NCI-H524 (cell line): ENCODE data around the gene VASH1.

Source experiments
- DNase-seq, 2 experiments: peaks; one replicate each; lab custom pipeline; 2025; lab: John Stamatoyannopoulos, UW

VASH1 gene

DNA sequence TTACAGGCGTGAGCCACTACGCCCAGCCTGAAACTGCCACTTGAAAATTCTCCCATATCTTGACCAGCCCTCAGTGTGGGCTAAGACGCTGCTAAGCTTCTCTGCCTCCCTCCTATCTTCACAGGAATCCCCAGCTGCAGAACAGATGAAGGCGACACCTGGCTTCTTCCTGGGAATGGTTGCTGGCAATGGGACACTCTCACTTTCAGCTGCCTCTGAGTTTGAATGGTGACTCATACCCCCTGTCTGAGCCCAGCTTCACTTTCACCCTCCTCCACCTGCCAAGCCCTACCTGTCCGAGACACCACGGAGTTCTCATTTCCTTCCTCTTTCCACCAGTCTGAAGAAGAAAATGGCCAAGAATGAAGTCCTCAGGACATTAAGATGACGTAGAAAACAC, 18.3 kb upstream of the VASH1 start:
- DNase-seq, result peak in 1 of 2 experiments; percentile 50

DNA sequence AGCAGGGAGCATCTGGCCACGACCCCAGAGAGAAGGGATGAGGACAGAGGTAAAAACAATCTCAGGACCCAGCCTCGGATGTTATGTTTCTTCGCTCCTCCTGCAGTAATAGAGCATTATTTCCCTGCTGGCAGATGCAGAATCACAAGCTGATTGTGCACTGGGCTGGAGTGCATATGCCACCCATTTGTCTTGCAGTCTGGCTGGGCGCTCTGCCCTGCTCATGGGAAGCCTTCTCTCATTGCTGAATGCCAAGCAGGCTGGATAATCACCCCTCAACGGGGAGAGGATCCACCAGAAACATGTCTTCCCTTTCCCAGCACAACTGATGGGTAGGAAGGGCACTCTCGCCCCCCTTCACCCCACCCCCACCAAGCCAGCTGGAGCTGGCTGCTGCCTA, 8.5 kb upstream of the VASH1 start:
- DNase-seq, result peak in 1 of 2 experiments; percentile 84

DNA sequence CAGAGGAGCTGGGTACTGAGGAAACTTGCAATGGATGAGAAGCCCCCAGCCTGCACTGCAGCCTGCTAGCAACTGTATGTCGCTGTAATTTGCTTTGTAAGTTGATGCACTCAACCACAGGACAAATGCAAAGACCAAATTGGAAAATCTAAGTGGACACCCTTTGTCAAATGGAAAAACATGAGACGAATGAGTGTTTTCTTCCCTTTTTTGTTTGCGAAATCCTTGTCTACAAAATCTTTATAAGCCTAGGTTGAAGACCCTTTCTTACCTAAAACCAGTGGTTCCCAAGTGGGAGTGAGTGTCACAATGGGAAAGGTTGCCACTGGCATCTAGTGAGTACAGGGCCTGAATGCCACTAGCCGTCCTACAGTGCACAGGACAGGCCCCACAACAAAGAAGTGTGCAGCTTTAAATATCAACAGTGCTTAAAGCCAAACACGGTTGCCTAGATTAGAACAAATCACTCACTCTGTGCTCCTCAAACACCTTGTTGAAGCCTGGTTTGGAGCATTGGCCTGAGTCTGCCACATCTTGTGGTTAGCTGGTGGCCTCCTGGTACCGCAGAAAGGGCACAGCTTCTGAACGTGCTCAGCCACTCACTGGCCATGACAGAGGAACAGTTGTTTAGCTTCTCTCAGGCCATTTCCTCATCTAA, 7.6 kb upstream of the VASH1 start:
- DNase-seq, result no peak

DNA sequence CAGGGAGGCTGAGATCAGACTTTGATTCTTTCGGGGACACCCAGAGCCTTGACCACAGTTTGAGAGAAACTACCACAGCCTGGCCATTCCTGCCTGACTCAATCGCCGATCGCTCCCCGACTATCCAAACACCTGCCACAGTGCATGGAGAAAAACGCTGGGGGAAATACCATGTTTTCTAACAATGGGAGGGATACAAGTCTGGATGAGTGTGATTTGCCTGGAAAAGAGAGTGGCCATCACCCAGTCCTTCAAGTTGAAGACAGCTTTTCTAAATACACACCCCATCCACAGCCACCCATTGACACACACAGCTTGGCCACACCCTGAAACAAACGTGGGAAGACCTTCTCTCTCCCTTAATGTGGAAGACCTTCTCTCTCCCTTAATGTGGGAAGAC, 6.7 kb upstream of the VASH1 start:
- no peak for DNase-seq

DNA sequence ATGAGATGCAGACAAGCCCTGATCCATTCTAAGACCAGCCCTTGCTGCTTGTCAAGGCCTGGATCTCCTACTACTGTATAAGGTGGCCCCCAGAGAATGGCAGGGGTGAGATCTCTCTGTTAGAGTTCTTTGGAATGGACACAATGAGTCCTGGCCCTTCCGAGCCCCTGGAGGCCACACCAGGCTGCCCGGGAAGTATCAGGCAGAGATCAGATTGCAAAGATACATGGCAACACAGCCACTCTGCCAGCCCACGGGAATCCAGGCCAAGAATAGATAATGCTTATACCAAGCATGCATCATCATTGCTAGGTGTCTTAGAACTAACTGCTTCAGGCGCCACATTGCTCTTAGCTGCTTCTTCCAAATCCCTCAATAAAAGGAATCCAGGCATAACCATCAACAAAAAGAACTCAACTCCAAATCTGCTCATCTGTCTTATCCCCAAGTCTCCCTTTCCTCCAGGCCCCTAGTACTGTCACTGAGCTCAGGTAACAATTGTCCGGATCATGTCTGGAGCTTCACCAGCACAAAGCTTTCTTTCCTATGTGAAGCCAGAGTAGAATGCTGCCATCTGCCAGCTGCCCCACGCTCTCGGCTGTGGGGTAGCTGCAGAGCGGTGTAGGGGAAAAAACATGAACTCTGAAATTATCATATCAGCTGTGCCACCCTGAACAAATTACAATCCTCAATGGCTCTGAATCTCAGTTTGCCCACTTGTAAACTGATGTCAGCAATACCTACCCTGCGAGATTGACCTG, 5.5 kb upstream of the VASH1 start:
- DNase-seq, result peak in 1 of 2 experiments; percentile 51

DNA sequence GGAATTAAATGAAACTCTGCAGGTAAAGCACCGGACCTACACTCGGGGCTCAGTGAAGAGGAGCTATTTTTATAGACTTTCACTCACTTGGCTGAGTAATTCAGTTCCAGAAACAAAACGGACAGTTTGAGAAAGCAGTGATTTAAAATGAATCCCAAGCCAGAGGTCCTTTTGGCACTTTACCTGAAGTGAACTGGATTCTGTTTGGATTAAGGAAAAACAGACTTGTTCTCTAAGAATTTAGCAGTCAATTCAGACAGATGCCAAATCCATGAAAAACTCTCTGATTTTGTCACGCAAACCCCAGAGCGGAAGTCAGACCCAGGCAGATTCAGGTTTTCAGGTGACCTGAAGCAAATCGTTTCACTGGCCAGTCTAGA, 4.9 kb upstream of the VASH1 start:
- no peak for DNase-seq

DNA sequence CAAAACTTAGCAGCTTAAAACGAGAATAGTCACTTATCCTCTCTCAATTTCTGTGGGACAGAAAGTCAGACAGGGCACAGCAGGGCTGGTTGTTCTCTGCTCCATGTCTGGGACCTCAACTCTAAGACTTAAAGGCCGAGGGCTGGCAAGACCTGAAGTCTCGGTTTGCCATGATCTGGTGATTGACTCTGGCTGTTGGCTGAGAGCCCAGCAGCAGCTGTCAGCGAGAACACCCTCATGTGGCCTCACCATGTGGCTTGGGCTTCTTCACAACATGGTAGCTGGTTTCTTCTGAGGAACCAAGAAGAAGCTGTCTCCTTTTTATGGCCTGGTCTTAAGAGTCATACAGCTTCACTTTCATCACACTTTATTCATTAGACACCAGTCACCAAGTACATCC, 1.7 kb upstream of the VASH1 start:
- DNase-seq, result peak in 1 of 2 experiments; percentile 35

DNA sequence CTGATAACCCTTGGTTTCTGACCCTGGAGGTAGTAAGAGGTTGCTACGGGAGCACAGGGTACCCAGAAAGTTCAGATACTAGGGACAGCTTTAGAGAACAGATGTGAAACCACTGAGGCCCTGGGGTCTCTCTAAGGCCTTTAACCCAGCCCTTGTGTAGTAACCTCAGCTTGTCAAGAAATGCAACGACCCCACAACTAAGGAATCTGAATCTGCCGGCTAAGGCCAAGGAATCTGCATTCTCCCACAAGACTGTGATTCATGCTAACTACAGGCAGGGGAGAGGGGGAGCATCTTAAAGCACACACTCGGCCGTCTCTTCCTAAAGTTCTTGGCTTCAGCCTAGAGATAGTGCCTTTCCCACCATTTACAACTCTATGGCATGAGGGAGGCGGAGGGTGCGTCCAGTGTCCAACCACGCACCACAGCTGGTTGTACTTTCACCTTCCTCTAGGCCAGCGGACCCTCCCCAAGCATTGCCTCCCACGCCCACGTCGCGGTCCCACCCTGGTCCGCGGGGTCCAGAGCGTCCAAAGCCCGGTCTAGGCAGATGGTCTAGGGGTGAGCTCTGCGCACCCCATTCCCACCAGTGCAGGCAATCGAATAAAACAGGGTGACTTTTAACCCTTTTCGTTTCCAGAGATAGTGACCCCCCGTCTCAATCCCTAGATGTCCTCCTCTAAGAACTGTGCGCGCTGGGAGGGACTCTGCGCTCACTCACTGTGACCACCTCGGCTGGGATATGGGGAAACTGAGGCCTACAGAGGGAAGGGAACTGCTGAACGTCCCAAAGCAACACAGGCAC, 735 bp upstream of the VASH1 start:
- no peak for DNase-seq

DNA sequence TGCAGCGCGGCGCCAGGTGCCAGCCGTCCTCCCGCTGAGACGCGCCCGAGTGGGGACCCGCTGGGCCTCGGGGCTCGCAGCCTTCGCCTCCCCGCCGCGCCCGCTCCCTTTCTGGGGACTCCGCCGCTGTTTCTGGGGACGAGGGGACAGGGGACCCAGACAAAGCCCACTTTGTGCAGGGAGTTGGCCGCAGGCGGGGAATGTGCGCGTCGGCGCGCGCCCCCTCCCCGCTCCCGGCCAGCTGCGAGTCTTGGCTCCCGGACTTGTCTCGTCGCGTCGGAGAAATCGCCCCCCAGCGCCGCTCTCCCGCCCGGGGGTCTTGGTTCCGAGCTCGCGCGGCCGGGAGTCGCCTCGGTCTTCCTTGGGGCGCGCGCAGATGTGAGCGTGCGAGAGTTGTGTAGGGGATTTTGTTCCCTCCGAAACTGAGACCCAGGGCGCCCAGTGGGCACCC, 717 bp downstream of the VASH1 start:
- DNase-seq, result no peak

DNA sequence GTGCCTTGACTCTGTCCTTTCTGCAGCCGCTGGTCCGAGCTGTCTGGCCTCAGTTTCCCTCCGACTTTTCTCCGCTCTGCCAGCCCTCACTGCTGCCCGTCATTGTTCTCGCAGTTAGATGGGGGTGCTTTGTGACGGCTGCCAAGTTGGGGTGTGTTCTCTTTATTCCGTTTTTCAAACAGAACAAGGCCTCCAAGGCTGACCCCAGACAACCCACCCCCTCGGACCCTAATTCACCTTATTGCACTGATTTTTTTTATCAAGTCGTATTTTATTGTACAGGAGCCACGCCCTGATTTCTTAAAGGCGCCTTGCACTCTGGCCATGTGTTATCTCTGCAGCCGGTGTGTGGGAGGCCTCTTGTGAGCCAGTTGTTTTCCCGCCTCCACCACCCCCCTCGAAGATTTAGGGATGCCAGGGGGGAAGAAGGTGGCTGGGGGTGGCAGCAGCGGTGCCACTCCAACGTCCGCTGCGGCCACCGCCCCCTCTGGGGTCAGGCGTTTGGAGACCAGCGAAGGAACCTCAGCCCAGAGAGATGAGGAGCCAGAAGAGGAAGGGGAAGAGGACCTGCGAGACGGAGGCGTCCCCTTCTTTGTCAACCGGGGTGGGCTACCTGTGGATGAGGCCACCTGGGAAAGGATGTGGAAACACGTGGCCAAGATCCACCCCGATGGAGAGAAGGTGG, 1.3 kb downstream of the VASH1 start:
- DNase-seq, result no peak

DNA sequence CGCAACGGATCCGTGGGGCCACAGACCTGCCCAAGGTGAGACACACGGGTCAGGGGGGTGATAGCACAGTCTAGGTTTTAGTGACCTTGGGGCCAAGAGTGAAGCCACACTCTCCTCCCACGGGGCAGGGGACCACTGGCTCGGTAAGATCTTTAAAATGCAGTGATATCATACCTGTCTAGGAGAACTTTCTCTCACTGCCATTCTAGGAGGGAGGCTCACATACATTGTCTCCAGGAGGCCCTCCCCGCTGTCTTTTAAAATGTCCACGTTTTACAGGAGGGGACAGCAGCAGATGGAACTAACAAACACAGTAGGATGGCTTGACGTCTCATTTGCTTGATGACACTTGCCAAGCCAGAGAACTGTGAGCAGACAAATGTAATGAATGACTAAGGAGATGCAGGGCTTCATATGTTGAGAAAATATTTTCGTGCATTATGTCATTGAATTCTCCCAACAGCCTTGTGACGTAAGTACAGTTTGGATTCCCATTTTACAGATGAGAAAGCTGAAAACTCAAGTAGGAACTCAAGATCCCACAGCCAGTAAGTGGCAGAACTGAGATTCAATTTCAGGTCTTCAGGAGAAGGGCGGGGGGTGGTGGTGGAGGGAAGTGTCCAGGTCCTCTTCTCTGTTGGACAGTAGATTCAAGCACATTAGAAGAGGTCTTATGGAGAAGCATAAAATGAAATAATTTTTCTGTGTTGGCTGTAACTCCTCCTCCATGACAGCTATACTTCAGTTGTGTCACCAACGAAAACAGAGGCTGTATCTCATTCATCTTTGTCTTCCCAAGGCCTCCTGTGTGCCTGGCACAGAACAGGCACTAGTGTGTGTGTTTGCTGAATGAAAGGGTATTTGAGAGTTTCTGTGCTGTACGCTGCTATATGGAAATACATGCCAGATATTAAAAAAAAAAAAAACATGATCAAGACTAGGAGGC, 2.1 kb downstream of the VASH1 start:
- no peak for DNase-seq

DNA sequence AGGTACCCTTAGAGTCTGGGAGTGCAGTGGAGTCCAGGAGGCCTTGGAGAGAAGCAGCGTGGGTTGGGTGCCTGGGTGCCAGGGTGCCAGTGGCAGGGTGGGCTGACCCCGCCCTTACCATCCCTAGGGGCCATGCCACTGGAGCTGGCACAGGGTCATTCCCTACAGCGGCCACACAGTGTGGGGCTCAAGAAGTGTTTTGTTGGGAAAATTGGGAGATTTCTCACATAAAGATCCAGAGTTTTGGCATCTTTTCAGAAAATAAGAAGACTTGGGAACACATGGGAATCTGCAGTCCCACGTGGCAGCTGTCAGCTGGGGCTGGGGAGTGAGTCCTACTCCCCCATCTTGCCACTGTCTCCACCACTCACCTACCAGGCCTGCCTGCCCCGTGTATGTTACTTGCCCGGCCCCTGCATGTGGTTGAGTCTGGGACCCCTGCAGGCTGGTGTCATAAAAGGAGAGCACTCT, 4.2 kb downstream of the VASH1 start:
- no peak for DNase-seq

DNA sequence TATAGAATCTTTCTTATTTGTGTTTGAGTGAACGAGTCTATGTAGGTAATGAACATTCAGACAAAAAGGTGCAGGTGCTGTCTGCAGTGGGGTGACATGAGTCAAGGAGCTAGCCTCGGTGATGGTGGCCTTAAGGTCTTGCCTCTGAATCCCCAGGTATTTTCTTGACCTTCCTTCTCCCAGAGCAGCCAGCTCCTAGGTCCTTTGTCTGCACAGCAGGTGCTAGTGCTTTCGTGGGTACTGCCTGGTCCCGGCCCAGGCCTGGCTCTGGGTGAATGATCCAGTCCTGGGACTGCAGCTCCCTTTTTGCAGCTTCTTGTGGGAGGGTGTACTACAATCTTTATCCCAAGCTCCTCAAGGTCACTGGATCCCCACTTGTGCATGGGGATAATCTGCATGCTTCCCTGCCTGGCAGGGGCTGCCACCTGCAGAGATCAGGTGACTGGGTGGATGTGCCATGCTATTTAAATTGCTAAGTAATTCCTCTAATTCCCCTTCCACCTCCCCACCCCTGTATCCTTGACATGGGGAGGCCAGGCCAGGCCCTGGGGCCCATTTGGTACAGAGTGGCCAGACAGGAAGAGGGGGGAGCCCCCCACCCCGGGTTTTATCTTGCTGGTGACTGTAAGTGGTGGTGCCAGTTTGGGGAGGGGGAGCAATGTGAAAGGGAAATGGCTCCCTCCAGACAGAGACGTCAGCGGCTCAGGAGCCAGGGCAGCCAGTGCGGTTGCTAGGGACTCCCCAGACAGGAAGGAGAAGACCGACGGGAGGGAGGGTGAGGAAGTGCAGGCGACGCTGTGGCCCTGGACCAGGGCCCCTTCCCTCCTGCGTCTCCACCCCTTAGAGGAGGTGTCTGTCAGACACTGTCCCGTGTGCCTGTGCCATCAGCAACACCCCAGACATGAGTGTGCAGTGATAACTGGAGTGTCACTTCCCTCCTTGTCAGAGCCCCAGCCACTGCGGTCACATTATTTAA, 6.7 kb downstream of the VASH1 start:
- peak in 1 of 2 experiments; percentile 81 for DNase-seq

DNA sequence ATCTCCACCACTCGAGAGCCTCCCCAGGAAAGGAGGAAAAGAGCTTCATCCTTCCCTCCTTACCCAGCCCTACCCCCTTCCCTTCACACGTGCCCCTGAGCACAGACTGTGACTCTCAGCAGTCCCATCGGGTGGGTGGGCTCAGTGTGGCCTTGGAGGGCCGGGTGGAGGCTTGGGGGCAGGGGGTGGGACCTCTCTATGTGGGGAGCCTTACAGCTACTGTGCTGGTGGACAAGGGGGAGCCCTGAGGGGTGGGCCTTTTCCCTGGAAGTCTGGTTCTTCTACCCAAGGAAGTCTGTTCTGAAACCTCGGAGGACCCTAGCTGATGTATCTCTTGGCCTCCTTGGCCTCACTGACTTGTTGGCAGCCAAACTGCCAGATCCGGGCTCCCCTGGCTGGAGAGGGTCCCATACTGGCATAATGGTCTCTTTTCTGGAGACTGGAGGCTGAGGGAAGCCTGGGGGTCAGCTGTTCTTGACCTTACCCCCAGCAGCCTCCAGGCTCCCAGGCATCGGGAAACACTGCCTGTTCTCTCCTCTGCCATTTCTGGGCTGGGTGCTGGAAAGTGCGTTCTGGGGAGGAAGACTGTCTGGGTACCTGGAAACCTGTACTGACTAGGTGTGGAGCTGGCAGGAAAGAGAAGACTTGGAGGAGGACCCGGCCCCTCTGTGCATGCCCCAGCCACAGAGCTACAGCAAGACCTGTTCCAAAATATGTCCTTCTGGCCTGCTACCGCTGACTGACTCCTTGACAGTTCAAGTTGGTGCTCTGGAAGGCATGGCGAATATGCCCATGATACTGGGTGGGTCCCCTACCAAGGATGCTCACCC, 7.6 kb downstream of the VASH1 start:
- no peak for DNase-seq

DNA sequence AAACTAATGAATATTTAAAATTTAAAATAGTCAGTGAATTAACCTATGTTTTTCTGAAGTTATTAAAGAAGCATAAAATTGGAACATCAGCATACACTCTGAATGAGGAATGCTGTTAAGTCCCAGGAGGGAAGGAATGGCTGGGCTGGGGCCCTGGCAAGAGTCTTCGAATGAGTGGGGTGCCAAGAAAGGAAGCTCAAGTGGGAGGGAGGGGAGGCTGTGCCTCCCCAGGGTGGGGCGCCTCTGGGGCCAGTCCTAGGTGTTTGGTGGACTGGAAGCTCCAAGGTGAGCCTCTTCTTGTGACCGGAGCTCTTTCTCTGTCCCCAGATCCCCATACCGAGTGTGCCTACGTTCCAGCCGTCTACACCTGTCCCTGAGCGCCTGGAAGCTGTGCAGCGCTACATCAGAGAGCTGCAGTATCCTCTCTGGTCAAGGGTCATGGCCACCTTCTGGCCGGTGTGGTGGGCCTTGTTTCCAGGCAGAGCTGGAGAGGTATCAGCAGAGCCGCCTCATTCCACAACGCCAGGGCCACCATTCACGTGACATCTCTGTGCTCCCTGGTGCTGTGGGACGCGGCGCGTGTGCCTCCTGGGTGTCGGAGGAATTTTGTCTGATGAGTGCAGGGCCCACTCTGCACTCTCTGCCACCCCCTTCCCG, 8.5 kb downstream of the VASH1 start:
- no peak for DNase-seq

DNA sequence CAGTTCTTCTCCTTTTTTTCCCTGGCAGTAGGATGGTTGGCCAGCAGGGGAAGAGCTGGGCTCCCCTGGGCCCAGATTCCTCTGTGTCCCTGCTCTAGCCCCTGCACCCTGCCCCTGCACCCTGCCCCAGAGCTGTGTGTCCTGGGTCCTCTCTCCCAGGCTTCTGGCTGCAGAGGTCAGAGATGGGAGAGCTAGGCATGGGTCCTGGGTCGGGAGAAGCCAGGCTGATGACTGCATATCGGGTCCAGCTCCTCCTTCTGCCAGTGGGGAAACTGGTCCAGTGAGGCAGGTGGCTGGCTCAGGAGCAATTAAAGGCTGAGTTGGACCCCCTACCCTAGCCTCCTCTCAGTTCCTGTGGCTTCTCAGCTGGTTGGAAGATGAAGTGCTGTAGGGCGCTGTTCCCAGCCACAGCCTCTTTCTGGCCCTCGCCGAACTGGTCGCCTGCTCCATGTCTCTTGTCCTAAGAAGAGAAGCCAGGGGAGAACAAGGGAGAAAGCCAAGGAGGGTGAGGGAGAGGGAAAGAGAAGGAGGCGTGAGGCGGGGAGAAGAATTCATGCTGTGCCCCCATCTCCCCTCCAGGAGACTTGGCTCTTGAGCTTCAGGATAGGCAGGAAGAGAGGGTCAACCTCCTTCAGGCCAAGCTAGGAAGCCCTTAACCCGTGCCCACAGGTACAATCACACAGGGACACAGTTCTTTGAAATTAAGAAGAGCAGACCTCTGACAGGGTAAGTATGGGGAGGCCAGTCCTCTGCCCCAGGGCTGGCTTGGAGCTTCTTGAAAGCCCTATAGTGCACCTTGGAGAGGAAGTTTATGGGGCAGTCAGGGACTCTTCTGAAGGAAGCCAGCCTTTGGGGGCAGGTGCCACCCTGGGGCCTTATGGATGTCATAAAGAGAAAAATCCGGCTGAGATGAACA, 9.5 kb downstream of the VASH1 start:
- no peak for DNase-seq

DNA sequence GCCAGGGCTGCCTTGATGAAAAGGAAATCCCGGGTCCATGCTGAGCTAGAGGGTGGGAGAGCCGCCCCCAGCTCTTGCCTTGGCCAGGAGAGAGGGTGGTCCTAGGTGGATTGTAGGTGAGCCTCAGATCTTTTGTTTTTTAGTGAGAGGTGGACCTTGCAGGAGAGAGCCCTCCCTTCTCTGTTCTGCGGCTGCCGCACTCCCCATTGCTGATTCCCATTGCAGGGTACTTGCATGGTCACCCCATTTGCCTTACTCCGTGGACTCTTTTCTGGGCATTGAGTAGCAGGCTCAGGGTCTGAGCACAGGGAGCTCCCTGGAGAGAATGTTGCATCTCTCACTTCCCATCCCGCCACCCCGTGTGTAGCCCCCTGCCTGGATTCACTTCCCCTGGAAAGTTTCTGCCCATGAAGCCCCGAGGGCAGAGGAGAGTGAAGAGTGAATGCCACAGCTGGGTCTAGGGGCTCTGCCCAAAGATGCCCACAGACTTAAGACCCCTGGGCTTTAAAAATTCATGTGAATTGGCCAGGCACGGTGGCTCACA, 10.2 kb downstream of the VASH1 start:
- no peak for DNase-seq
